SK-N-SH treated with all-trans-retinoic acid at 6 μM for 48 hours (cell line): ENCODE measurements around the gene PRDM8.
"Not testable (repeated sequence)": the region's sequence is repeated elsewhere in the genome, so short reads cannot be mapped to it uniquely, and the experiment has no call there.

Experiments
- ATAC-seq: fragments of 200-7000 bp; cut with Tn5 transposase; 3 replicates; pipeline ENCODE4 v1.9.1; 2020; ENCODE audit warnings: mild to moderate bottlenecking, moderate library complexity
- CSRNP3 ChIP-seq: fragments of 250-450 bp; sonication (Bioruptor Pico); IDR thresholded peaks from 2 replicates; pipeline ENCODE4 v1.5.1; 2021; ENCODE audit warnings: mild to moderate bottlenecking, moderate library complexity
- ESRRG ChIP-seq: fragments of 250-450 bp; sonication (Bioruptor Pico); IDR thresholded peaks from 2 replicates; pipeline ENCODE4 v1.6.1; 2021; ENCODE audit warnings: mild to moderate bottlenecking
- GLIS3 ChIP-seq: fragments of 250-450 bp; sonication (Bioruptor Pico); IDR thresholded peaks from 2 replicates; pipeline ENCODE4 v1.5.0; 2020; ENCODE audit warnings: mild to moderate bottlenecking, moderate library complexity
- ISL1 ChIP-seq: fragments of 250-450 bp; sonication (Bioruptor Pico); IDR thresholded peaks from 2 replicates; pipeline ENCODE4 v2.1.2; 2022; ENCODE audit warnings: mild to moderate bottlenecking, moderate library complexity
- OSR1 ChIP-seq: fragments of 250-450 bp; sonication (Bioruptor Pico); IDR thresholded peaks from 2 replicates; pipeline ENCODE4 v1.8.0; 2022; ENCODE audit warnings: moderate library complexity, mild to moderate bottlenecking, inconsistent platforms
- PPARA ChIP-seq: fragments of 250-450 bp; sonication (Bioruptor Pico); IDR thresholded peaks from 2 replicates; pipeline ENCODE4 v1.5.0; 2020; ENCODE audit warnings: mild to moderate bottlenecking, borderline replicate concordance
- RARB ChIP-seq: fragments of 250-450 bp; sonication (Bioruptor Pico); IDR thresholded peaks from 2 replicates; pipeline ENCODE4 v1.8.0; 2021; ENCODE audit warnings: mild to moderate bottlenecking, moderate library complexity
- TCF4 ChIP-seq: fragments of 250-450 bp; sonication (Bioruptor Pico); IDR thresholded peaks from 2 replicates; pipeline ENCODE4 v1.8.0; 2021; ENCODE audit warnings: mild to moderate bottlenecking, moderate library complexity, borderline replicate concordance
- TOX ChIP-seq: fragments of 250-450 bp; sonication (Bioruptor Pico); IDR thresholded peaks from 2 replicates; pipeline ENCODE4 v1.8.0; 2021; ENCODE audit warnings: mild to moderate bottlenecking, moderate library complexity, borderline replicate concordance
- TSHZ2 ChIP-seq: fragments of 250-450 bp; sonication (Bioruptor Pico); IDR thresholded peaks from 2 replicates; pipeline ENCODE4 v1.5.0; 2020; ENCODE audit warnings: mild to moderate bottlenecking, moderate library complexity
- ZFP3 ChIP-seq: fragments of 250-450 bp; sonication (Bioruptor Pico); IDR thresholded peaks from 2 replicates; pipeline ENCODE4 v1.5.0; 2020; ENCODE audit warnings: mild to moderate bottlenecking, moderate library complexity
- ZNF565 ChIP-seq: fragments of 450-650 bp; formaldehyde crosslinking; conservative IDR thresholded peaks from 2 replicates; pipeline ENCODE4 v1.5.0; 2020; ENCODE audit warnings: low read depth, mild to moderate bottlenecking, moderate library complexity
- ZNF70 ChIP-seq: fragments of 450-650 bp; formaldehyde crosslinking; IDR thresholded peaks from 2 replicates; pipeline ENCODE4 v1.5.0; 2020; ENCODE audit warnings: mild to moderate bottlenecking, moderate library complexity
- ZNF8 ChIP-seq: fragments of 450-650 bp; formaldehyde crosslinking; IDR thresholded peaks from 2 replicates; pipeline ENCODE4 v1.5.0; 2020; ENCODE audit warnings: mild to moderate bottlenecking, moderate library complexity
- TF ChIP-seq, protein P1 (sequence below): fragments of 250-450 bp; sonication (Bioruptor Pico); IDR thresholded peaks from 2 replicates; pipeline ENCODE4 v1.8.0; 2021; ENCODE audit warnings: low read depth, mild to moderate bottlenecking, moderate library complexity, borderline replicate concordance

The PRDM8 gene

GRCh38 chr4:80243274-80244018, 46.1 kb downstream of the PRDM8 start (continued):
- TF ChIP-seq TSHZ2 (CRISPR knock-in tag) (no peak), TOX (CRISPR knock-in tag) (no peak), ZFP3 (CRISPR knock-in tag) (no peak), OSR1 (CRISPR knock-in tag) (no peak), ESRRG (CRISPR knock-in tag) (no peak), ZNF70 (no peak)

DNA sequence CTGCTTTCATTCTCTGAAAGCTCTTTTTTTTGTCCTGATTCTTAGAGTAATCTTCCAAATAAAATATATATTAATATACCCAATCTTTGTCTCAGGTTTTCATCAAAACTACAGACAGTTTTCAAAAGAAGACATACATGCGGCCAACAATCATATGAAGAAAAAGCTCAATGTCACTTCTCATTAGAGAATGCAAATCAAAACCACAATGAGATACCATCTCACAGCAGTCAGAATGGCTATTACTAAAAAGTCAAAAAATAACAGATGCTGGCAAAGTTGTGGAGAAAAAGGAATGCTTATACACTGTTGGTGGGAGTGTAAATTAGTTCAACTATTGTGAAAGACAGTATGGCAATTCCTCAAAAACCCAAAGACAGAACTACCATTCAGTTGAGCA, 50.2 kb downstream of the PRDM8 start:
- TF ChIP-seq ISL1 (CRISPR knock-in tag) (peak; percentile 25; the same call in 1 of the 2 replicates), TOX (CRISPR knock-in tag) (0 out of 2 replicates have a peak, but pooled peaks have one; percentile 33)
- ATAC-seq, result not testable (repeated sequence)

DNA sequence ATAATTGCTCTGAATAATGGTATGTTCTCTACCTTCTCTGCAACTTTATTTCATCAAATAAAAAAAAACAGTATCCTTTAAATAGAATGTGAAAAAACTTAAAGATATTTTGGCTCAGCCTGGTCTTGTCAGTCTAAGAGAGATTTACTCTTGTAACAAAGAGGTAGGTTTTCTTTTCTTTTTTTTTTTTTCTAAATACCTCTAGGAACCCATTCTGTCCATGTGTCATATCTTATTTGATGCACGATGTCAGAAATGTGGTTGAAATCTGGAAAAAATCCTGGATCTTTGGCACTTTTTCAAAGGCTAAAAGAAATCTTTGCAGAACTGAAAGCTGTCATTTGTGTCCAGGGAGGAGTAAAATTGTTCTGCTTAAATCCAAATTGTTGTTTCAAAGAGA, 51.8 kb downstream of the PRDM8 start:
- ATAC-seq, result peak; percentile 72

DNA sequence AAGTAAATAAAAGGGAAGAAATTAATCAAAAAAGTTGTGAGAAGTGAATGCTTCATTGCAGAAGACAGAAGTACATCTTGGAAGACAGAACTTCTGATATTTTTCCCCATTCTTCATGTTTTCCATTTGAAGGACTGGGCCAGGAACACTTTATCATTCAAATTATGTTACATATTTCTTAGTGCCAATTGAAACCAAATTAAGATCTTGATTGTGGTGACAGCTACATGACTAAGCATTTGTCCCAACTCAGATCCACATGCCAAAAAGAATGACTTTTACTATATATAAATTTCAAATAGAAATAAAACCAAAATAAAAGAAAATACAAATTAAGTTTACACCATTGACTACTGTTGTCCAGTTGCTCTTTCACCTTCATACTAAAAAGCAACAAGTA, 55.1 kb downstream of the PRDM8 start:
- no peak for ATAC-seq
- TF ChIP-seq TOX (CRISPR knock-in tag), result no peak
- no peak for TF ChIP-seq OSR1 (CRISPR knock-in tag)
- no peak for TF ChIP-seq TSHZ2 (CRISPR knock-in tag)
- no peak for TF ChIP-seq TCF4 (CRISPR knock-in tag)
- no peak for TF ChIP-seq PPARA (CRISPR knock-in tag)
- no peak for TF ChIP-seq CSRNP3 (CRISPR knock-in tag)
- TF ChIP-seq ZNF70, result no peak
- no peak for TF ChIP-seq ISL1 (CRISPR knock-in tag)

More for the DNA sequence above, 51.8 kb downstream of the PRDM8 start:
- TF ChIP-seq RARB (CRISPR knock-in tag), result 0 out of 2 replicates have a peak, but pooled peaks have one; percentile 9
- TF ChIP-seq, protein P1, sequence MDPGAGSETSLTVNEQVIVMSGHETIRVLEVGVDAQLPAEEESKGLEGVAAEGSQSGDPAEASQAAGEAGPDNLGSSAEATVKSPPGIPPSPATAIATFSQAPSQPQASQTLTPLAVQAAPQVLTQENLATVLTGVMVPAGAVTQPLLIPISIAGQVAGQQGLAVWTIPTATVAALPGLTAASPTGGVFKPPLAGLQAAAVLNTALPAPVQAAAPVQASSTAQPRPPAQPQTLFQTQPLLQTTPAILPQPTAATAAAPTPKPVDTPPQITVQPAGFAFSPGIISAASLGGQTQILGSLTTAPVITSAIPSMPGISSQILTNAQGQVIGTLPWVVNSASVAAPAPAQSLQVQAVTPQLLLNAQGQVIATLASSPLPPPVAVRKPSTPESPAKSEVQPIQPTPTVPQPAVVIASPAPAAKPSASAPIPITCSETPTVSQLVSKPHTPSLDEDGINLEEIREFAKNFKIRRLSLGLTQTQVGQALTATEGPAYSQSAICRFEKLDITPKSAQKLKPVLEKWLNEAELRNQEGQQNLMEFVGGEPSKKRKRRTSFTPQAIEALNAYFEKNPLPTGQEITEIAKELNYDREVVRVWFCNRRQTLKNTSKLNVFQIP (CRISPR knock-in tag), result no peak
- no peak for TF ChIP-seq ESRRG (CRISPR knock-in tag)
- TF ChIP-seq GLIS3 (CRISPR knock-in tag), result no peak
- TF ChIP-seq ISL1 (CRISPR knock-in tag), result peak; percentile 79; the same call in 1 of the 2 replicates
- TF ChIP-seq, all 23 proteins: peak for 2

GRCh38 chr4:80252953-80253352, 55.6 kb downstream of the PRDM8 start:
- no peak for ATAC-seq
- TF ChIP-seq ZNF565 (CRISPR knock-in tag) (no peak), ZNF8 (no peak), ESRRG (CRISPR knock-in tag) (no peak), ZFP3 (CRISPR knock-in tag) (no peak), TOX (CRISPR knock-in tag) (no peak)
